Erythroblast (primary cell): ENCODE data around the gene LORICRIN.

Source experiments
- DNase-seq, 2 experiments: peaks; one replicate each; lab custom pipeline; 2025; lab: John Stamatoyannopoulos, UW
- GATA1 ChIP-seq: IDR thresholded peaks from 2 replicates; pipeline ENCODE4 v1.6.1; 2011; ENCODE audit warnings: low read depth, mild to moderate bottlenecking, control low read depth, low read length, moderate library complexity
- POLR2A ChIP-seq: IDR thresholded peaks from 2 replicates; pipeline ENCODE4 v1.6.1; 2011; ENCODE audit warnings: mild to moderate bottlenecking, low read length

Gene LORICRIN

DNA sequence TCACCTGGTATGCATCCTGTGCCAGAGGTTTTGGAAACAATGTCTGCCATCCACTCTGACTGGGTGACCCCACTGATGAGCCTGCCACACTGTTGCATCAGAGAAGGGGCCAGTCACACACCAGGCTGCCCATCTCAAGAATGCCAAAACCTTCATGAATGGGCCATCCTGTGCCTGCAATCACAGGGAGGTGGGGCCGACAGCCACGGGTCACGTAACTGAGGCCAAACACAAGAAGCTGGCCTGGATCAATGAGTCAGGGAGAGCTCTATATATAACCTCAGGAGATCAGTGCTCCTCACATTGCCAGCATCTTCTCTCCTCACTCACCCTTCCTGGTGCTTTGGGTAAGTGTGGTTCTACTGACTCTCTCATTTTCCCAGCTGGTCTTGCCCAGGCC, at the start of gene LORICRIN:
TSS of gene LORICRIN (plus strand) at position 301 of the 400 bp plus-strand sequence. CDS start 1,263 bp downstream, outside the sequence.
- no peak for DNase-seq
- TF ChIP-seq GATA1, result no peak
- TF ChIP-seq POLR2A, result no peak

- DNase-seq, result no peak
- TF ChIP-seq GATA1 (no peak), POLR2A (no peak)
Measured at GRCh38 chr1:153210206-153210605, 49.3 kb upstream of the LORICRIN start.

DNA sequence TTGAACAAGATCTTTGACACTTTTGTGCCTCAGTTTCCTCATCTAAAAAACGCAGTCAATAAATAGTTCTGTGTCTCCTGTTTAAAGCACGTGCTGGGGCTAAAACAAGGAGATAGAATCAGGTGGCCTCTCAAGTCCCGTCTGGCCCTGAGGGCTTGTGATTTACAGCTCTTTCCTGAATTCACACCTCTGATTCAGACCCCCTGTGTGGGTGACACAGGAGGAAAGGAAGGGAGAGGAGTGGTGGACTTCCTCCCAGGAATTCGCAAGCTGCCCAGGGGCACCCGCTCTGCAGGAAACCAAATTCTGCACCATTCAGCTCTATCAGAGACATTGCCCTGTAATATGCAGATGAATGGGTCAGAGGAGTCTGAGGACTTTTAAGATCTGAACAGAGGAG, 47.3 kb upstream of the LORICRIN start:
- no peak for DNase-seq
- TF ChIP-seq POLR2A (no peak), GATA1 (no peak)

- TF ChIP-seq POLR2A (no peak), GATA1 (no peak)
- DNase-seq, result no peak
Measured at GRCh38 chr1:153213519-153213918, 46.0 kb upstream of the LORICRIN start.

DNA sequence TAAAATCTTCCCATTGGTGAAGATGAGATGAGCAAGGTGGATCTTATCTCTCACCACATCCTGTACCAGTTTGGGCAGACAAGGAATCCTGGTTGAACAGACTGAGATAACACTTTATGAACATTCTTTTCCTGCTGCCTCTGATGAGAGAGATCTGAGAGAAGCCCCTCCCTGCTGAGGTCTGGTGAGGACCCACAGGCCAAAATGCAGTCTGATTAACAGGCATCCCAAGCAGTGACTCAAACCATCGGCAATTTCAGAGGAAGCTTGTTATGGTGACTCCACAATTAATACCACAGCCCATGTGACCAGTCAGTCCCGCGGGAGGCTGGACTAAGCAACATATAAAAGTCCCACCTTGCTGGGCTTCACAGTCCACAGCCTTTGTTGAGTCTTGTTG, 42.3 kb upstream of the LORICRIN start, which contains the start of gene PRR9:
TSS of gene PRR9 (plus strand) at position 373 of the 400 bp plus-strand sequence. CDS start 561 bp downstream, outside the sequence.
- DNase-seq, result no peak
- no peak for TF ChIP-seq GATA1
- no peak for TF ChIP-seq POLR2A

DNA sequence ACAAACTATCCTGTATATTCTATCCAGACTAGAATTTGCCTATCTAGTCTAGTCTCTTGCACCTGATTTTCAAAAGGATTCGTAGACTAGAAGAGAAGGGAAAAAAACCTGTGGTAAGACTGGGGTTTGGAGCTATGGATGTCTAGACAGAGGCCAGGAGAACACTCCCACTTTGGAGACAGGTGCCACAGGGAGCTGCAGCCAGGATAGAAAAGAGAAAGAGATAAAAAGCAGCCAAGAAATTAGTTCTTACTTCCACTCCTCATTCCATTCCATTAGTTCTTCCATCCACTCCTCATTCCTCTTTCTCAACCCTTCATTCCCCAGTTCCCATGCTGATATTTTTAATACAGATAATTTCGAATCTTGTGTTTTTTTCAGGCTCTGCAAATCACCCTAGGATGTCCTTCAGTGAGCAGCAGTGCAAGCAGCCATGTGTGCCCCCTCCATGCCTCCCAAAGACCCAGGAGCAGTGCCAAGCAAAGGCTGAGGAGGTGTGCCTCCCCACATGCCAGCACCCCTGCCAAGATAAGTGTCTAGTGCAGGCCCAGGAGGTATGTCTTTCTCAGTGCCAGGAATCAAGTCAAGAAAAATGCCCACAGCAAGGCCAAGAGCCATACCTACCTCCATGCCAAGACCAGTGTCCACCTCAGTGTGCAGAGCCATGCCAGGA, 41.6 kb upstream of the LORICRIN start:
- no peak for DNase-seq
- no peak for TF ChIP-seq POLR2A
- TF ChIP-seq GATA1, result no peak

- TF ChIP-seq POLR2A, result no peak
- no peak for TF ChIP-seq GATA1
- peak; percentile 6 to 39 for DNase-seq
Measured at GRCh38 chr1:153220606-153221303, 38.7 kb upstream of the LORICRIN start.

- DNase-seq, result peak; percentile 53 to 71
Measured at GRCh38 chr1:153223040-153223891, 36.2 kb upstream of the LORICRIN start.

GRCh38 chr1:153227810-153228209, 31.7 kb upstream of the LORICRIN start:
- no peak for DNase-seq
- TF ChIP-seq POLR2A (no peak), GATA1 (no peak)

GRCh38 chr1:153228491-153228890, 31.0 kb upstream of the LORICRIN start:
- no peak for DNase-seq
- no peak for TF ChIP-seq GATA1
- no peak for TF ChIP-seq POLR2A

DNA sequence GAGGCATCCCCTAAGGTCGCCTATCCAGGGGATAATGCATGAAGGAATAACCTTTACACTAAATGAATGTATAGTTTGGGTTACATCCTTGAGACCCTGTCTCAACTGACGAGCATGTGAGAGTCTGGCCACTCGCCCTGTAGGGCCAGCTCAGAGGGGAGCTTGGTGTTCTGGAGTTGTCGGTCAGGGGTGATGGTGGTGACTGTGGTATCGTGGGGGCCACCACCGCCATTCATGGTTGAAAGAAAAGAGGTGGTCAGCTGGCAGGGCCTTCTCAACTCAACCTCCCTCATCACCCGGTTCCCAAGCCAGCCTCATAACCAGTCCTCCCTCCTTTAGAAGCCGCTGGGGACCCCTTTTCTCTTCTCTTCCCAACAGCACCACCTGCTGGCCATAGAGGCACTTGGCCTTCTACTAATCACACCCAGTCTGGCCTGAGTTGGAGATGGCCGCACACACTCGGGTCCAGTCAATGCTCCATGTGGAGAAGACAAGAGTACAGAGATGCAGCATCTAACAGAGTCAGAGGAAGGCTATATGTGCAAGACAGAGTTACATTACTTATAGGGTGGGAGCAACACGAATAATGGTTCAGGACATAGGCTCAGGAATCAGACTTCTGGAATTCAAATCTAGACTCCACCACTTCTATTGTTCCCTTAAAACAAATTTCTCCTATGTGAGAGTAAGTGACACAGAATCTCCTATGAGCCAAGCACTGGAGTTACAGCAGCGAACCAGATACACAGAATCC, 30.2 kb upstream of the LORICRIN start:
- peak; percentile 24 to 41 for DNase-seq

- TF ChIP-seq GATA1, result no peak
- TF ChIP-seq POLR2A, result no peak
- DNase-seq, result no peak
Measured at GRCh38 chr1:153231363-153231762, 28.1 kb upstream of the LORICRIN start.

DNA sequence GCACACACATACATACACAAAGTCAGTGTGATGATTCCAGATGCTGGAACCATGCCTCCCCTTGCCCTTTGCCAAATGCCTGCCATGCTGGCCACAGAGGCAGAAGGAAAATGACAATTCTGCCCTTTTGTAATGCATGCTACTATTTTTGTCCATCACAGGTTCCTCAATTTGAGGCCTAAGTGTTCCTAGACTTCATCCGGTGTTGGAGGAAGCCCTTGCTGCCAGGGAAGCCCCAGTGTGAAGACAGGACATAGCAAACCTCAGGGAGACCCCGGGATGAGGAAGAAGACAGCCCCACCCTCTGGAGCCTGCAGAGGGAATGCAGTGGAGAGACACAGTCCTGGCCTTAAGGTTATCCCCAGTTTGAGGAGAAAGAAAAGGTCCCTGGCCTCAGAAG, 27.7 kb upstream of the LORICRIN start:
- no peak for TF ChIP-seq GATA1
- no peak for TF ChIP-seq POLR2A
- DNase-seq, result no peak

- no peak for DNase-seq
- TF ChIP-seq POLR2A, result no peak
- TF ChIP-seq GATA1, result no peak
Measured at GRCh38 chr1:153232553-153232952, 26.9 kb upstream of the LORICRIN start.

DNA sequence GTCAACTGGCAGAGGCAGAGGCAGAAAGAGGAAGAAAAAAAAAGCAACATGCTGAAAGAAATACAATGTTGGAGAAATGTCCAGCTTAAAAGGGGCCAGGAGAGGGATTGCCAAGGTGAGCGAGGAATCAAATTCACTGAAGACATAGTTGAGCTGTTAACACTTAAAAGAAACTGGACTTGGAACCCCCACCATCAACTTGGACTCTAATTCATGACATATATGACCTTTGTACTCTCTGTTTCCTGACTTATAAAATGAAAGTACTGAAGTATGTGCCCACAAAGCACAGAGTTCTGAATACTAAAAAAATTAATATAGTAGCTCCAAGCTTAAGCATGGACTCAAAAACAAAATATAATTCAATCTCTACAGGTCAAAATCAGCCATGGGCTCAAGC, 26.0 kb upstream of the LORICRIN start:
- no peak for DNase-seq
- no peak for TF ChIP-seq GATA1
- no peak for TF ChIP-seq POLR2A
